COR-L47 (cell line): ENCODE results near the gene SNAP47.
A peak's percentile ranks its signal among the peaks of the same experiment; 100 is the strongest.

Experiments
- DNase-seq: peaks from one replicate; lab custom pipeline; 2025; lab: John Stamatoyannopoulos, UW

Gene SNAP47

DNA sequence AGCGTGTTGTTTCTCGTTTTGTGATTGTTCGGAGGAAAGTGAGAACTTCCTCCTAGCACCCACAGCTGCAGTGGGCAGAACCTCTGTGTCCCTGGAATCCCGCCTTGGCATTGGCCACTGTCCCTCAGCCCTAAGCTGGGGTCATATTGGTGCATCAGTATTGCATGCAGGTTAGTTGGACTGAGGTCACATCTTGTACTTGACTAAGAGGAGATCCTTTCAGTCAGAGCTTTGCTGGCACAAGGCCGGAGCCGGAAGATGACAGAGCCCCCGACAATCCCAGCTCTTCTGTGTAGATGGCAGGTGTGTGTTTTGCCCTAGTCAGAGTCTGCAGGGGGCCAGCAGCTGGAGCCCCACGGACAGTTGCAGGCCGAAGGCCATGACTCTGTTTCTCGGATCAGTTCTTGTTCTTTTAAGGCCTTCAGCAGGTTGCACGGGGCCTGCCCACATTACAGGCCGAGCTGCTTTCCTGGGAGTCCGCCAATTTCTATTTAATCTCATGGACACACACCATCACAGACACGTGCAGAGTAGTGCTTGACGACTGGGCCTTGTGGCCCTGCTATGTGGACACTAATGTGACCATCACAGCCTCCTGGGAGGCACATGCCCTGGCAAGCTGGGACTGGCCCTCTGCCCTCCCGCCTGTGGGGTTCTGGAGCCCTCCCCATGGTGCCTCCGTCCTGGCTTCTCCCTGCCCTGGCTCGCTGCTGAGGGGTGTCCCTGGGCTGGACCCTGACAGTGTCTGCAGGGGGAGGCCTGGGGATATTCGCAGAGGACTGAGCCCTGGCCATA, 14.9 kb downstream of the SNAP47 start:
- no peak for DNase-seq

DNA sequence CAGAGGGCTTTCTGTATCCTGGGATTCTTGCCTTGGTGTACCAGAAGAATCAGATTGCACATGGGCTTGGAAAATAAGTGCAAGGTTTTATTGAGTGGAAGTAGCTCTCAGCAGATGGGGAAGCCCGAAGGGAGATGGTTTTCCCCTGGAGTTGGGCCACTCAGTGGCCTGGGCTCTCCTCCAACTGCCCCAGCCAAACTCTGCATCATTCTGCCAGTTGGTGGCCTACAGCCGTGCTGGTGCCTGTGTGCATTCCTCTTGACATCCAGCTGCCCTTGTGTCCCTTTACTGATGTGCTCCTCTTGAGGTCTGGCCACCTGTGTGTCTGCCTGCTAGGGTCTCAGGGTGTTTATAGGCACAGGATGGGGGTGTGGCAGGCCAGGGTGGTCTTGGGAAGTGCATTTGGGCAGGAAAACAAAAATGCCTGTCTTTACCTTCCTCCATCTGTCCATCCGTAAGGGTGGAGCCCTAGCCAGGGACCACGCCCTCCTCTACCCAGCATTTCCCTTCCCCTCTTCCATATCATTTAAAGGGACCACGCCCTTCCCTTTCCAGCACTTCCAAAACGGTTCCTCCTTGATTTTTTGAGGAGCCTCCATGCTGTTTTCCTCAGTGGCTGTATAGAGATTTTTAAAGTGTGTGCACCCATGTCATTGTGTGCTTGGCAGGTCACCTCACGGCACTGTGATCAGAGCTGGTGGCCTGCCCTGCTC, 18.9 kb downstream of the SNAP47 start:
- no peak for DNase-seq

DNA sequence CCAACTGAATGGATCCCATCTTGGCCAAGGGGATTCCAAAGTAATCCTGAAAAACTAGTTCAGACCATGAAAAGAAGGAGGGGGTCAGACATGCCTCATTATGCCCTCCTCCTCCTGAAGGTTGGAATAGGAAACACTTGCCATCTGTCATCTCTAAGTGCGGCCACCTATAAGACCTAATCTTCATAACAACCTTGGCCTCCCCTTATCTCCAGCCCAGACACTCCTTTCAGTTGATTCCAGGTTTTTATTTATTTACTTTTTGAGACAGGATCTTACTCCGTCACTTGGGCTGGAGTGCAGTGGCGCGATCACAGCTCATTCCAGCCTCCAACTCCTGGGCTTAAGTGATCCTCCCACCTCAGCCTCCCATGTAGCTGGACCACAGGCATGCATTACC, 19.7 kb downstream of the SNAP47 start:
- no peak for DNase-seq

DNA sequence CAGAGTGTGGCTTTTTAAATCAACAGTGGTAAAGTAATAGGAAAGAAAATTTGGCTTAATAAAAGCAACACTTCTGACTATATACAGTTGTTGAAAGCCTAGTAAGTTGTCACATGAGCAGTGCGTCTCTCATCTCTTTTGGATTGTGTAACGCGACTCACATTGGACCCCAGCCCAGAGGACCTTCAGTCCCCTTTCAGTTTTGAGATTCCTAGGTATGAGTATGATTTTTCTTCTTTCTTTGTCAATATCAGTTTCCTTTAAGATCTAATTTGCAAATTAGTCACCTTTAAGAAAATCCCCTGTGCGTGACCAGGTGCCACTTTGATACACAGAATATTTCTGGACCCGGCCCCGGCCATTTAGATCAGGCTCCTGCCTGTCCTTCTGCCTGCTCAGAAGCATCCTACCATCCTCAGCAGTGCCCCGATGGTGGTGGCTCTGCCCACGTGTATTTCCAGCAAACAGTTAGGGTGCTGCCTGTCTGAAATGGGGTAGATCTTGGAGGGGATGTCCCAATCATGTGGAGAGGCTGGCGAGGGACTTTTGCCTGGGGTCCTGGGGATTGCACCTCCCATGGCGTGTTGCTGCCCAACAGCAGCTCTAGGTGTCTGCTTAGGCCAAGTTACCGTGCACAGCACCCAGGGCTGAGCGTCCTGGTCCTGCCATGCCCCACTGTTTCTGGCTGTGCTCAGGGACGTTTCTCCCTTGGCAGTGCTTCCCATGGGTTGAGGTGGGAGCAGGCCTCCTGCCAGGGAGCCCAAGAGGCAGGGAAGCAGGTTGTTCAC, 21.1 kb downstream of the SNAP47 start:
- no peak for DNase-seq

DNA sequence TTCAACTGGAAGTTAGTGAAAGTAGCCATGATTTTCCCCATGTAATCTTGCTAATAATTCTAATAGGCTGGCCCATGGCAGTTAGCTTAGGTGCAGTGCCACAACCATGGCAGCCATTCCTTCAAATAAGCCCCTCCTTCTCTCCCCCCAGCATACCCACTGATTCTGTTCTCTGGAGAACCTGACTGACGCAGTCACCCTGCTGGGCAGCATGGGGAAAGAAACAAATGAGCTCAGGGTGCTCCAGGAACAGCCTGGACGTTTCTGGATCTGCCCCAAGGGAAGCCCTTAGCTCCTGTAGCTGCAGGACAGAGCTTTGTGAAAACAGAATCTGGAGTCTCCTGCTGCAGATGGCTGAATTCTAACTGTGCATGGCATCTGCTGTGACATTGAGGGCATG, 22.5 kb downstream of the SNAP47 start:
- DNase-seq: no peak

DNA sequence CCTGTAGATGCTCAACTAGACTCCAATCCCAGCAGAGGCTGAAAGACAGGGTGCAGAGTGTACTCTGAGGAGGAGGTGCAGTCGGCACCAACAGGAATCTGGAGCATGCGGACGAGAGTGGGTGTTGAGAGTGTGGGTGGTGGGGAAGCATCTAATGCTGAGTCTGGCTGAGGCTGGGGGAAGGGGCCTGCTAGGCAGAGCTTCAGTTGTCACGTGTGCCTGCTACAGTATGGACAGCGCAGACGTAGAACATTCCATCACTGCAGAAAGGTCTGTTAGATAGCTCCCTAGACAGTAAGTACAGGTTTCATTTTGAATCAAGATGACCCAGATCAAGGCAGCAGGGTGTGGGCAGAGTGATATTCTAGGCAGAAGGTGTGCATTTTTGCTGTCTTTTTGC, 23.1 kb downstream of the SNAP47 start:
- no peak for DNase-seq

DNA sequence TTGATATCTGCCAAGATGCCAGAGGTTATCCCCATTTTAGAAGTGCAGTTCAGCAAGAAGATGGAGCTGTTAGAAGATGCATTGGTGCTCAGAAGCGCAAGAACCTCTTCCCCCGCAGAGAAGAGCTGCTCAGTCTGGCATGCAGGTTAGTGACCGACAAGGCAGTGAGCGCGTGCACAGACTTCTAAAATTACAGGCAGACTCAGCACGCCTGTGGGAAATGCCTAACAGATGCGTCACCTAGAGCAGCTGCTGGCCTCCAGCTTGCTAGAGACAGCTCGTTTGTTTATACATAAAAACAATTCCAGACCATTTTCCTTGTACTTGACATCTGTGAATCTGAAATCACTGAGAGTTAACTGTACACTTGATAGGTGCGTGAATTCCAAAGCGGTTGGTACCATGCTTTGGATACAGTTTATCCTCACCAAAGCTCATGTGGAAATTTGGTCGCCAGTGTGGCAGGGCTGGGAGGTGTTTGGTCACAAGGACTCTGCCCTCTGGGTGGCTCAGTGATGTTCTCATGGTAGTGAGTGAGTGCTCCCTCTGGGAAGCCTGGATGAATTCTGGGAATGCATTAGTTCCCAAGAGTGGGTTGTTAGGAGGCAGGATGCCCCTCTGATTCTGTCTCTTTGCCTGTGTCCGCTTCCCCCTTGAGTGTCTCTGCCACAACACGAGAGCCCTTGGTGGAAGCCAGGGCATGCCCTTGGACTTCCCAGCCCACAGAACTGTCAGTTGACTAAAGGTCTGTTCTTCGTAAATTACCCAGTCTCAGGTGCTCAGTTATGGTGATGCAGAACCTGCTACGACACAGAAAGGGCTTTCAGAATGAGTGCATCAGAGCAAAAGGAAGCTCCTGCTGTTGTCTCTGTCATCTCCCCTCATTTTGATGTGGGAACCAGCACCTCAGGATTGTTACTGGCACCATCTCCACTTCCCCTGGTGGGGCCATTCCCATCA, 24.4 kb downstream of the SNAP47 start:
- no peak for DNase-seq

DNA sequence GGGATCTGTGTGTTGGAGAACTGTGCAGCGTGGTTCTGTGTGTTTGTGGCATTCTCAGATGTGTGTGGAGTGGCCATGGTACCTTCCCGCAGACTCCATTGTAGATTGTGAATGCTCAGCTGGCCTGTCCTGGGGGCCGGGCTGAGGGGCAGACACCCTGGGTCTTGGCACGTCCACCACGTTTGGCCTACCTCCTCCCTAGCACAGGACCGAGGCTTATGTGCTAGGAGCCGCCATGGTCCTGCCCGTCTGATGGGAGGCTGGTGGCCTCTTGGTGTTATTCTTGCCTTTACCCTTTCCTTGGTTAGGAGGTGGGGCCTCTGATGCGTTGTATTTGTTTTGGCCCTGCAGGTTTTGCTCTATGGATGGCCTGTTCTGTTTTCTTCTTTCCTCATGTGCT, 25.1 kb downstream of the SNAP47 start:
- DNase-seq: no peak

DNA sequence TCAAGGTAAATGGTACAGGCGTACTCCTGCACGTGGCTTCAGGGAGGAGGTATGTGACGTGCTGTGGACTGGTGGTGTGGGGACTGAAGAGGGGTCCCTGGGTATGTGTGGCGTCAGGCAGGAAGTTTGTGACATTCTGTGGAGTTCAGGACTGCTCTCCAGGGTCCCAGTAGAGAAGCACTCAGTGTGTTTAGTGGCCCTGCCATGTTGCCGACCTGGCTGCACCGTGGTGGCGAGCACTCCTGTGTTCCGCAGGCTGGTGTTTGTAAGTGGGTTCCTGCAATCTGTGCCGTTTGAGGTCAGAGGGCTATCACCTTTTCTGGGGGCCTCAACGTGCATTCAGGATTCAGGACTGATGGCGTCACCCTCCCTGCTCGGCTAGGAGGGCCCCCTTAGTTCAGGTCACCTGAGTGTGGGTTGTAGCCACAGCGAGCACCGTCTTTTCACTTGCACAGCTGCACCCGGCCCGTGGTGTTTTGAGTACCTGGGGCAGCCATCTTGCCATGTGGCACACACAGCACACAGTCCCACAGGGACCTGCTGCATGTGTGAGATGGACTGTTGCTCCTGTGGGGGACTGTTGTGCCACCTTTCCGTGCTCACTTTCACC, 26.5 kb downstream of the SNAP47 start:
- DNase-seq: no peak

DNA sequence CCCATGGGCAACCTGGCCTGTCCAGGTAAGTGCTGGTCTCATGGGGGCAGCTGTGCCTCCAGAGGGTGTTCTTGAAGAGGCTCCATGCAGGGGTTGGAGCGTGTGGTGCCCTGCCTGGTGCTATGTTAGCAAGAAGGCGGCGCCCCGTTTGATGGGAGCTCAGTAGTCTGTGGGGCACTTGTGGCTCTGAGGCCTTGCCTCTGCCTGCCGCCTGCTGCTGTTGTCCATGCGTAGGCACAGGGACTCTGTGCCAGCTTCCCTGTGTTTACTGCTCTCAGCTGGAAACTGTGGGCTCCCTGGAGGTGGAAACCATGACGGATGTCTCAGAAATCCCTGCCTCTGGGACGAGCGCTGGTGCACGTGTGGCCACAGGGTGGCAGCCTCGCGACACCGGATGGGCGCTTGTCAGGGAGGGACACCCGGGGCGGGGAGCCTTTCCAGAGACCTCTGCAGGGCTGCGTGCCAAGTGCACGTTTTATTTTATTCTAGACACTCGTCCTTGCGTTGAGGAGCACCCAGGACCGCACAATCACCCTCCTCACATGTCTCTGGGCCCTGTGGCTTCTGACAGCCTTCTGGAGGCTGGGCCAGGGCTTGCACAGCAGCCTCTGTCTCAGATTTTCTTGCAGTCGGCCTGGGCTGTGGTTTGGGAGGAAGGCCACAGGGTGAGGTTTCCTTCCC, 27.1 kb downstream of the SNAP47 start:
- DNase-seq: peak; percentile 97

DNA sequence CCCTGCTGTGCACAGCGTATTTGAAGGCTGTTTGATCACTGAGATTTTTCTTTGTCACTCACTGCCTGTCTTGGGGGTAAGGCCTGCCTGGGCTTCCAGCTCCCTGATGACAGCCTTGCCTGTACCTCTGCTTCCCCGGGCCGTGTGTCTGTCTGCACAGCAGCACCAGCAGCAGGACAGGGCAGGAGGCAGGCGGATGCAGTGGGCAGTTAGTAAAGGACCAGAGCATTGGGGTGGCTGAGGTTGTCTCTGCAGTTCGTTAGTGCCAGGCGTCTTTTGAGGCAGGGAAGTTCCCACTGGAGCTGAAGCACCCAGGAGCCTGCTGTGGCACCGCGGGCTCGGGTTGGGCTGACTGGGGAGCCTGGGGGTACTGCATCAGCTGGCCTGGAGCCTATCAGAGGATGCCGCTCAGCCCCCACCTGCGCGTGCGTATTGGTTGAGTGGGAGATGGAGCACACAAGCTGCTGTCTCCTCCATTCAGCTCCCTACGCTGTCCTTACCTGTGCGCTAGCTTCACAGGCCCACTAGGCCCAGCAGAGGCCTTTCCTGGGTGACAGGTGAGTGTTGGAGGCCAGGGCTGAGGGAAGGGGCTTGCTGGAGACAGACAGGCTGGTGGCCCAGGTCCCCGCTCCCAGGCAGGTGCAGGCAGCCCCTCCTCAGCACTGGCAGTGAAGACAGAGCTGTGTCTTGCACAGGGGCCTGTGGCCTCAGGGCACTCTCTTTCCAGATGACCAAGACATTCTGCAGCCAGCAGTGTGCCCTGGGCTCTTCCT, 28.2 kb downstream of the SNAP47 start:
- DNase-seq: no peak

DNA sequence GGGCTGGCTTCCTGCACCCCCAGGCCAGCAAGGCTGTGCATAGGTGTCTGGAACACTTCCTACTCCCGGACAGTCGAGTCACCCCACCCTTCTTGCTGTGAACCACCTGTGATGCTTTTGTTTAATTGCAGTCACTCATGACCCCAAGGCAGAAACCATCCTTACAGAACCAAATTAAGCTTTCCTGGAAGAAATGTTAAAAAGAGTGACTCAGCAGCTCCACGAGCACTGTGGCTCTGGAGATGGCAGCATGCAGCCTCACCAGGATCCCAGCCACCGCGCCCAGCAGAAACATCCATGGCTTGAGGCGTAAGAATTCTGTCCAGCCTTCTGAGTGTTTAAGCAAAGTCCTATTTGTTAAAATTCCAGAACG, 28.8 kb downstream of the SNAP47 start:
- no peak for DNase-seq

DNA sequence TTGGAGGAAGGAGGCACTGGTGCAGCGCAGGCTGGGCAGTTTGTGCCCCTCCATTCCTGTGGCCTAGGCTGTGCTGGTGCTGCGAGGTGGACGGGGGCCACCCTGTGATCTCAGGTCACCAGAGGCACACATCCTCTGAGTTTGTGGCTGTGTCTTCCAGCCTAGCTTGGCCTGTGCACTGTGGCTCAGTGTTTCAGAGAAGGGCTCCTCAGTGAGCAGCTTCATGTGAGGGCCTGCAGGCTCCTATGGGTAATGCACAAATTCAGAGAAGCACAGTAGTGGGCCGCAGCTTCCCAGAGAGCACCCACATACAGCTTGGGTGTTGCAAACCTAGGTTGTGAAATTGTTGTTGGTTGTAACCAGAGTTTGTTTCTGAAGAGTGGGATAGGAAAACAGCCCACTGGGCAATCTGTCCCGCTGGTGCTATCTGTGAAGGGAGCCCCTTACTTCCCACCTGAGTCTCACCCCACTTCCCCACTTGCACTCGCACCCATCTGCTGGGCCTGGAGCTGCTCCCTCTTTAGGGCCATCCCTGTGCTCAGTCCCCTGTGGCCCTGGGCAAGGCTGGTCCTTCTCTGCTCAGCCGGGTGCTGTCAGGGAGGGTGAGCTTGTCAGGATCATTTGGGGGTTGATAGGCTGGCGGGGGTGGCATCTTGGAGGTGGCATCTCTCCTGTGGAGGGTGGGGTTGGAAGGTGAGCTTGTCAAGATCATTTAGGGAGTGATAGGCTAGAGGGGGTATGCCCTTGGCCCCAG, 30.2 kb downstream of the SNAP47 start:
- DNase-seq: no peak

DNA sequence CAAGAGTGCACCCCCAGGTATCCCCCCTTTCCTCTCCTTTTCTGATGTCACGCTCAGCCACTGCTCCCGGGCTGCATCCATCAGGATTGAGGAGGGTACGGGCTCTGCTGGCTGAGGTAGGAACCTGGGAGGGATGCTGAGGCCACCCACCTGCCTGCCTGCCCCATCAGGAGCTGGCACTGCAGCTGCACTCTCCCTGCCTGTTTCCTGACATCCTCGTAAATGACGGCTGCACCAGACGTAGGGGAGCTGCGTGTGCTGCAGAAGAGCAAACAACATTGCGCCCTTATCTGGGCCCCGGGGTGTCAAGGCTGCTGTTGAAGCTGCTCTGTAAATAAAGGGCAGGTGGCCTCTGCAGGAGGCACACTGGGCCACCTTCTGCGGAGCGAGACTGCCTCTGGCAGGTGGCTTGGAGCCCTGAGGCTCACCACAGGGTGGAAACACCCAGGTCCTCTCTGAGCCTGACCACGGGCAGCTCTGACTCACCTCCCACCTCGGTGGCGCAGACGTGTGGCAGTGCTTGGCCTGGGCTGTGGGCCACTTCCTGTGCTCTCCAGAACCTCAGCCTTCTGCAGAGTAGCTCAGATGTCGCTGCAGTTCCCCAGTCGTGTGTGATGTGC, 30.9 kb downstream of the SNAP47 start:
- DNase-seq: peak; percentile 95

DNA sequence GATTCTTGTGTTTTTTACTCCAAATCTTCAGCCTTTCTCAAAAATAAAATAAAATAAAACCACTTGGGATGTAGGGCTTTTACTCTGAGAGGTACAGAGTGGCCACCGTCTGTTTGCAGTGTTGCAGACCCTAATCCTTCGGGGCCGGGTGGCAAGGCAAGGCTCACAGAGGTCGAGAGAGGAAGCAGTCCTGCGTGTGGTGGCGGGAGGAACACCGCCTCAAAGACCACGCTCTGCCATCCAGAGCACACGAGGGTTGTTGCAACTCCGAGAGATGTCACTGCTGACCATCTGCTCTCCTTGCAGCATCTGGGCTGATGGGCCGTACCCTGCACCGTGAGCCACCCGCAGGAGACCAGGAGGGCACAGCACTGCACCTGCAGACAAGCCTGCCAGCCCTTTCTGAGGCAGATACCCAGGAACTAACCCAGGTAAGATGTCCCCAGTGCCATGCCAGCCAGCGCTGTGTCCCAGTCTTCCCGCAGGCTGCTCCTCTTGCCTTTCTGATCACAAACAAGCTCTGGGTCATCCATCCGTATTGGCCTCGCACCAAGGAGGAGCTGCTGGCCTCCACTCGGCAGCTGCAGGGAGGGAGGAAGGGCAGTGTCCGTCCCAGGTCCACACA, 31.5 kb downstream of the SNAP47 start:
- no peak for DNase-seq

DNA sequence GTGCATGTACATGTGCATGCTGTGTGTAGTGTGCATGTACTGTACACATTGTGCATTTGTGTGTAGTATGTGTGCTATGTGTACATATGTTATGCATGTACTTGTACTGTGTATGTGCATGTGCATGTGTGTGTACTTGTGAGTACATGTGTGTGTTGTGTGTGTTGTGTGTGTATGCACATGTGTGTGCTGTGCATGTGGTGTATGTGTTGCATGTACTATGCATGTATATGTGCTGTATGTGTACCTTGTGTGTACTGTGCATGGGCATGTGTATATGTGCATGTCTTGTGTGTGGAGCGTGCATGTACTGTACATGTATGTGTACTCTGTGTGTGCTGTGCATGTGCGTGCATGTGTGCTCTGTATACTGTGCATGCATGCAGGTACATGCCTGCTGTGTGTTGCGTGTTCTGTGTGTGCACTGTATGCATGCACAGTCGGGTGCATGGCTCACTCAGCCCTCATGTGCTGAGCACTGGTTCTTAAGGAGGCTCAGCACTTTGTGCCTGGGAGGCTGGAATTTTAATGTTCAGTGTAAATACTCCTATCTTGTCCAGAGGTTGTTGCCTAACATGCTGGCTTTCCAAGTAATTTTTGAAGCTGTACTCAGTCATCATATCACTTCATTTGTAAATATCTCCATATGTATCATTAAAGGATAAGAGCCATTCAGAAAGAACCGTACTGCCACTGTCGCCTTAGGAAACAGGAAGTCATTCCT, 32.3 kb downstream of the SNAP47 start:
- DNase-seq: no peak

DNA sequence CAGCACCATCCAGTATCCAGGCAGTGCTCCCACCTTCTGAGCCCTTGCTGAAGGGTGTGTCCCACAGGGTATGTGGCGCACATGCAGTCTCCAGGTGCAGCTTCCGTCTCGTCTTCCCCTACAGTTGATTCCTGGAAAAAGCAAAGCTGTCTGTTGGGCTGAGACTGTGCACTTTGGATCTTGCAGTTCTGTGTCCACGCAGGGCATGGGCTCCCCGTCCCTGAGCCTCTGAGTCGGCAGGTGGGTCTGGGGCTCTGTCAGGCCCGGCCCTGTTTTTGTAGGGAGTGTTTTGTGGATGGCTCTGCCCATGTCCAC, 32.8 kb downstream of the SNAP47 start:
- DNase-seq: no peak

DNA sequence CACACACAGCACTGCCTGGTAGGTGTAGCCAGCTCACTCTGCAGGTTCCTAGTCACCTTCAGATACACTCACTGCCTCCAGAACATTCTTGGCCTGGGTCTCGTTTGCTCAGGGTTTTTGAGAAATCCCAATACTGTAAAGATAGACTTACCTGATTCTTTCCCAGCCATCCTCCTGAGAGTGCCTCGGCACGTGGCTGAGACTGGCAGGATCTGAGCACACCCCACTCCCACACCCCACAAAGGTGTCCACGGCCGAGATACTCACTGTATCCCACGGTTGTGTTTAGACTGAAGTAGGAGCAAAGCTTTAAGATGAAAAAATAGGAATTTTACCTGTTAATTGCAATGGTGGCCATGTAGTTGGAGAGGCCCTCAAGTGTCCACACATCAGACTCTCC, 33.4 kb downstream of the SNAP47 start:
- DNase-seq: no peak
